ENCODE measurements around the gene SLC5A3.

Gene SLC5A3

DNA sequence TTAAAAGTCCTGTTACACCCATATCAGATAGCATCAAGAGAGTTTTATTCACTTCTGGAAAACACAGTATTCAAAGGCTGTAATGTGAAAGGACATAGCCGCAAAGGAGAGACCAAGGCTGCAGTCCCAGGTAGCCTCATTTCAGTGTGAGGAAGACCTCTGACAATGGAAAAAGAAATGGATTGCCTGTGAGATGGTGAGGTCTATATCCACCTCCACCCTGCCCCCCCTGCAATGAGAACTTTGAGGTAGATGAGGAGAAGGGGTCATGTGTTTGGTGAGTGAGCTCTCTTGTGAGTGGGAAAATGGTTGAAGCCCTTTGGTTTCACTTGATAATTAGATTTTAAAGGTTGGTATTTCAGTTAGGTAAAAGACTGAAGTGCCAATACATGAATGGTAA, 3.5 kb downstream of the SLC5A3 start:
- no peak for TF ChIP-seq ZNF274 (IDR thresholded peaks at IDR 0.05; ENCODE audit: low read depth, low read length)
- H3K4me3 ChIP-seq (ENCODE audit: low read length): no peak overlapping the region; the same call in none of the 2 replicates

DNA sequence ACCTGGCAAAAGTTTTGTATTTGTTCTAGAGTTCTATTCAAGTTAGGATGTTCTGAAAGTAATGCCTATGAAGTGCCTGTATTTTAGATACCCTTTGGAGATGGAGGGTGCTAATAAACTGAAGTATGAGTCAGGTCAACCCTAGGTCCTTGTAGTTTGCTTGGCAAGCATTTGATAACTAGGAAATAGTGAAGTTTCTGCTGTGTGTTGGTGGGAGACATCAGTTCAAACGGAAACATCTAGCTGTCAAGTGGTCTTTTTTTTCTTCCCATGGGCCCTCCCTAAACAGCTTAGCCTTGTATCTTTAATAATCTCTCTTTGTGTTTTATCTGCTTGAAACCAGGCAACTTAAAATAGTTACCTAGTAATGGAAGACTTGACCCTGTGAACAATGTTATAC, 4.5 kb downstream of the SLC5A3 start:
- no peak overlapping the region for H3K4me3 ChIP-seq (ENCODE audit: low read length)
- TF ChIP-seq ZNF274 (IDR thresholded peaks at IDR 0.05; ENCODE audit: low read depth, low read length): no peak

DNA sequence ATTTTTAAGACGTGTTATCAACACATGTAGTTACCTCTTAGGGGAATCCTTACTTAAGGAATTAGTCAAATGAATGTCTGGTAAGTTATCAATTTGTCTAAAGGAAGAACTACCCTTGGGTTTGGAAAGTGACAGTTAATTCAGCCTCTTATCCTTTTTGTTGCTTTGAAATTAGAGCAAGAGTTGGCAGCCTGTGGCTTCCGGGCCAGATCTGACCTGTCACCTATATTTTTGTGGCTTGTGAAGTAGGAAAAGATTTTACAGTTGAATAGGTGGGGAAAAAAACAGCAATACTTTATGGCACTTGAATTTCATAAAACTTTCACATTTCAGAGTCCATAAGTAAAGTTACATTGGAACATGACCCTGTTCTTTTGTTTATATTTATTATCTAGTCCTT, 5.5 kb downstream of the SLC5A3 start:
- no peak overlapping the region for H3K4me3 ChIP-seq (ENCODE audit: low read length)

DNA sequence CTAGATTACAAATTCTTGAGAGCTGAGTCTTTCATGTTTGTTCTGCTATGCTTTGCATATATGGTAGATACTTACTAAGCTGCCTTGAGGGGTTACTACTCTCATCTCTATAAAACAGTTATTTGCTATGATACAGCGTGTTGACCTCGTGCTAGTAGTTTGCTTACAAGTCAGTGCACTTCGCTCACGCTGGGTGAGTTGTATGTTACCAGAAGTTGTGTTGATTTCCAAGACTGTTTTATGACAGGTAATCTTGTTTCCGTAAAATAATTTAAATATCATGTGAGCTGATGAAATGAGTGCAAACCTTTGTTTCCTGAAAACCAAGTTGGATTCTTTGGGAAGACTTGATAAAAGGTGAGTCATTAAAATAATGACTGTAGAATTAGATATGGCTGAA, 7.3 kb downstream of the SLC5A3 start:
- no peak for TF ChIP-seq ZNF274 (IDR thresholded peaks at IDR 0.05; ENCODE audit: low read depth, low read length)

More for the DNA sequence above, 5.5 kb downstream of the SLC5A3 start:
- TF ChIP-seq ZNF274 (IDR thresholded peaks at IDR 0.05; ENCODE audit: low read depth, low read length): no peak

DNA sequence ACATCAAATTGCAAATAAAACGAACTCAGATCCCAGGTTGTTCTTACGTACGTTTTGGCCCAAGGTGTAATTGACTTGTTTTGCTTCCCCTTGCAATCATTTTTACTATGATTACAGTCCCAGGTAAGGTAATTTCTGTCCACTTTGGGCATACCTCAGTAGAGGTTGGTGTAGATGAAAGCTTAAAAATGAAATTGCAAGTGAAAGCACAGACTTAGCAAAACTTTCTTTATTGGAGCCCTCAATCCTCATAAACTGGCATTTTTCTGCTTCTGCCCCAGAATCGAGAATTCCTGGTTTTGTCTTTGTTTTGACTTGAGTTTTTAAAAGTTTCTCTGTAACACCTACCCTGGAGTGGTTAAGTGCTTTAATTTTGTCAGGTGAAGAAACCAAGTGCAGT, 9.4 kb downstream of the SLC5A3 start:
- no peak for TF ChIP-seq ZNF274 (IDR thresholded peaks at IDR 0.05; ENCODE audit: low read depth, low read length)
- no peak overlapping the region for H3K4me3 ChIP-seq (ENCODE audit: low read length)

More for the DNA sequence above, 7.3 kb downstream of the SLC5A3 start:
- H3K4me3 ChIP-seq (ENCODE audit: low read length): no peak overlapping the region

DNA sequence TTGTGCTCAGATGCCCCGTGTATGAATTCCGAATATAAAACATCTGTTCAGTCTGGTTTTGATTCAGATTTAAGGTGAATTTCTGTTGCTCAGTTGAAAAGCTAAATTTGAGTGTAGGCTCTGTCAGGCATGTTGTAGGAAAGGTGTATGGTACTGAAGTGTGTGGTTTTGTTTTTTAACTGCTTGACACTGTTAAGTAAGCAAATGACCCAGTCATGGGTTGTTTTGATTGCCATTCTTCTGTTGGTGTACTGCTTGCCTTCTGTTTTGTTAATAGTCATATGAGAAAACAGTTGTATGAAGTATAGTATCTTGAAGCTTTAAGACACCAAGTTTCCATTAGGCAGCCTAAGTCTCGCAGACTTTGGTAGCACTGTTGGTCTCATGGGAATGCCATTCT, 10.0 kb downstream of the SLC5A3 start:
- no peak overlapping the region for H3K4me3 ChIP-seq (ENCODE audit: low read length)
- TF ChIP-seq ZNF274 (IDR thresholded peaks at IDR 0.05; ENCODE audit: low read depth, low read length): no peak

DNA sequence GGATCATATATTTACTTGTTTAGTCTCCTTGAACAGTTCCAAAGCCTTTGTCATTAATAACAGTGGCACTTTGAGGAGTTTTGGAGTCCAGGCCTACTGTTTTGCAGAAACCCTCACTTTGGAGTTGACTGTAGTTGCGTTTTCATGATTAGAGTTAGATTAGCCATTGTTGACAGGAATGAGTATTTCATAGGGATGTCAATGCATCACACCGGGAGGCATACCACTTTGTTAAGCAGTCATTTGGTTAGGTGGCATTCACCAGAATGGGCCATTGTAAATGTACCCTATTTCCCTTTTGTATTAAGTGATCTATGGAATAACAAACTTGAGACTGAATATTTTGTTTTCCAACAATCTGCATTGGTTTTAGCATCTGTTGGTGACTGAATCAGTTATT, 11.8 kb downstream of the SLC5A3 start:
- no peak overlapping the region for H3K4me3 ChIP-seq (ENCODE audit: low read length)
- no peak for TF ChIP-seq ZNF274 (IDR thresholded peaks at IDR 0.05; ENCODE audit: low read depth, low read length)

DNA sequence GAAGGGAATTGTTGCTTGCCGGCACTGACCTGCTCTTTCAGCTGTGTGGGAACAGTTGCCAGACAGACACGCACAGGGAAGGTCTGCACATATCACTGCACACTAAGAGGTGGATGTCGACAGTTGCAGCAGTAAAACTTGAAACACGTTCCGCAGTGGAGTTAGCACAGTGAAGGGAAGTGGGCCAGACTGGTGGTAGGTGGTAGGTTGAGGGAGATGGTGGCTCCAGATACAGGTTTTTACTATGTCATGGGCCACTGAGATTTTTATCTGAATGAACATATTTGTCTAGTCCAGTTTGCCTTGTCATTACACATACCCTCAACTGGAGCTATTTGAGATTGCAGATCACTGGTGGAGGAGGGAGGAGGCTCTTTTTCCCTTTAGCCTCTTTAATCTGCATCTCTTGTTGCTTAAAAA, 13.5 kb downstream of the SLC5A3 start:
- no peak for TF ChIP-seq ZNF274 (IDR thresholded peaks at IDR 0.05; ENCODE audit: low read depth, low read length)
- H3K4me3 ChIP-seq (ENCODE audit: low read length): no peak overlapping the region

DNA sequence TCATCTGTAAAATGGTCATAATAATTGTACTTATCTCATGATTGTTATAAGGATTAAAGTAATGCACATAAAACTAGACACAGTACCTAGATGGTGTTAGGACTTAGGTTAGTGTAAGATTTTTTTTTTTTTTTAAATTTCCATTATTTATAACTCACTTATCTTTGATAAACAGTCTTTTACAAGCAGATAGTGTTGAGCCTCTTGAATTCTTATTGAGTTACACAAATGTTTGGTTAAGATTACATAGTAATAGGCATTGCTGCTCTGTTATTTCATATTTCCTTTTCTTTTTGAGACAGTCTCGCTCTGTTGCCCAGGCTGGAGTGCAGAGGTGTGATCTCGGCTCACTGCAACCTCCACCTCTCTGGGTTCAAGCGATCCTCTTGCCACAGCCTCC, 15.4 kb downstream of the SLC5A3 start:
- no peak overlapping the region for H3K4me3 ChIP-seq (ENCODE audit: low read length)
- no peak for TF ChIP-seq ZNF274 (IDR thresholded peaks at IDR 0.05; ENCODE audit: low read depth, low read length)

DNA sequence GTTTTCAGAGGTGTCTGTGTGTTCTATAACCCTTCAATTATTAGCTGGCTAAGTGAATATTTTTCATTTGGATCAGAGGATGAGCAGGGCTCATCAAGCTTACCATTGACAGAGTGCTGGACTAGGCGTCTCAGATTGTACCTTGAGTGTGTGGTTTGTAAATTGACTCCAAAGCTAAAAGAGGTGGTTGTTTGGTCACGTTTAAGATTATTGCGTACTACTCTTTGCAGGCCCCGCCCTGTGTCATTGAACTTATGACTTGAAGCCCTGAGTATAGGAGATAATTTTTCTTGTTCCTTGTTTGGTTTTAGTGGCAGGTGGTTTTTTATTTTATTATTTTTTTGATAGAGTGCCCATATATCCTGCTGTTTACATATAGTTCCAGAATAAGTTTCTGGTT, 17.7 kb downstream of the SLC5A3 start:
- TF ChIP-seq ZNF274 (IDR thresholded peaks at IDR 0.05; ENCODE audit: low read depth, low read length): no peak

DNA sequence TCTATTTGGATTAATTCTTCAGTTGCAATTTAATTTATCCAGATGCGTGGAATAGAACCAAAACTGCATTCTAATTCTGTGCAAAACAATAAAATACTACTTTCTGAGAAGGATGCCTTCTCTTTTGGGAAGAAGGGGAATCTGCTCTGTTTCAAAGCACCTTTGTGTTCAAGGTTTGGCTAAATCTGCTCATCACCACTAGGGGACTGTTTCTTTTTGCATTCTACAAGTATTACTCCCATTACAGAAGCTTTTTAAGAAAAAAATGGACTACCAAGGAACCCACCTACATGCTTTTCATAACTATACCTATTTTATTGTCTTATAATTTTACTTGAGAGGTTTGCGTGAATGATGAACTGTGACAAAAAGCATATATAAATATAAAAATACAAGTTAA, 18.2 kb downstream of the SLC5A3 start:
- no peak for TF ChIP-seq ZNF274 (IDR thresholded peaks at IDR 0.05; ENCODE audit: low read depth, low read length)
- no peak overlapping the region for H3K4me3 ChIP-seq (ENCODE audit: low read length)

More for the DNA sequence above, 17.7 kb downstream of the SLC5A3 start:
- H3K4me3 ChIP-seq (ENCODE audit: low read length): no peak overlapping the region

DNA sequence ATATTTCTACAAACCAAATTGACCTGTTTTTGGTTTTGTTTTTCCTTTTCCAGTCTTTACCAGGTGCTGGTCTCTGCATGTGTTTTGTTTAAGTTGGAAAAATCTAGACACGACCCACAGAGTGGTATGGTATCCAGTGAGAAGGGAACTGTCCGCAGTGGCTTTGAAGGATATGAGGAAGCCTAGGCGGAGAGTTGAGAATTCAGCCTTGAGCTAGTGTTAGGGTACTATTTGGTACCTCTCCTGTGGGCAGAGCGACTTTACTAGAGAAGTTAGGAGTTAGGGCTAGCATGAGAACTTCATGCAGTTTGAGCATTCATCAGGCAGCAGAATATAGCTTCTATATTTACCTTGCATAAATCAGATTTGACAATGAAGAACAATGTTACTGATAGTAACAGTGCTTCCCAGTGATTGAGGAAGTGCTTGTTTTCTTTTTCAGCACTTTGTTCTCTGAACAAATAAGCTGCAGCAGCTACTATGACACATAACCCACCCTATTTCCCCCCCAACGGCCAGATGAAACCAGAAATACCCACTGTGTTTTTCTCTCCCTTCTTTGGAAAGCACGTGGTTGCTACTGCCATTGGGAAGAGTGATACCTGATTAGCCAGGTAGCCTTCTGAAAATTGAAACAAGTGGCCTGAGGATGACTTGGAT, 19.0 kb downstream of the SLC5A3 start:
- no peak for TF ChIP-seq ZNF274 (IDR thresholded peaks at IDR 0.05; ENCODE audit: low read depth, low read length)
- H3K4me3 ChIP-seq (ENCODE audit: low read length): no peak overlapping the region

DNA sequence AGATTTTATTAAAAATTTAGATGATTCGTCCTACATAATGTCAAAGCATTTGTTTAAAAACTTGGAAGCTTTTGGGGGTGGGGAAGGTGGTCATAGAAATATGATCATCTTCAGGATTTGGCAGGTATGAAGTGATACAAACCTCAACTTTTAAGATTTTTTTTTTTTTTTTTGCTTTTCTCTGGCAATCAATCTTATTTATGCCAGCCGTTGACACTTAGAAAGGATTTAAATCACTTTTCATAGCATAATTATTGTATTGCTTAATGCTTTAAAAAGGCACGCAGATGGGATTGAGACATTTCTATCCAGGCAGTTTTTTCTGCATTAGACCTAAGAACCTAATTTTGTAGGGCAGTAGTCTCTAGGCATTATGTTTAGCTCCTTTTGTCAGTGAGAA, 19.7 kb downstream of the SLC5A3 start:
- no peak overlapping the region for H3K4me3 ChIP-seq (ENCODE audit: low read length)

DNA sequence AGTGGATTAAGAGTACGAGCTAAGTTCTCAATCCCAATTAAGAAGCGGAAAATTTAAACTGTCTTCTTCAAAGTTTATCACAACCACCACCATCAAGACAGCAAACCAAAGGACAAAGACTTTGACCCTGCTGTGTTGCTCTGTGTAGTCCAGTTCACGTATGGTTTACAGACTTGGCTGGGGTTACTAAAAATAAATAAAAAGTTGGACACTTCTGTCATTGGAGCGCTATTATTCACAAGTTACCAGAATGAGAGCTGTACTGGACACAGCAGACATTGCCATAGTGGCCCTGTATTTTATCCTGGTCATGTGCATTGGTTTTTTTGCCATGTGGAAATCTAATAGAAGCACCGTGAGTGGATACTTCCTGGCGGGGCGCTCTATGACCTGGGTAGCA, 21.6 kb downstream of the SLC5A3 start:
- no peak overlapping the region for H3K4me3 ChIP-seq (ENCODE audit: low read length)
- TF ChIP-seq ZNF274 (IDR thresholded peaks at IDR 0.05; ENCODE audit: low read depth, low read length): no peak

More for the DNA sequence above, 19.7 kb downstream of the SLC5A3 start:
- TF ChIP-seq ZNF274 (IDR thresholded peaks at IDR 0.05; ENCODE audit: low read depth, low read length): no peak

DNA sequence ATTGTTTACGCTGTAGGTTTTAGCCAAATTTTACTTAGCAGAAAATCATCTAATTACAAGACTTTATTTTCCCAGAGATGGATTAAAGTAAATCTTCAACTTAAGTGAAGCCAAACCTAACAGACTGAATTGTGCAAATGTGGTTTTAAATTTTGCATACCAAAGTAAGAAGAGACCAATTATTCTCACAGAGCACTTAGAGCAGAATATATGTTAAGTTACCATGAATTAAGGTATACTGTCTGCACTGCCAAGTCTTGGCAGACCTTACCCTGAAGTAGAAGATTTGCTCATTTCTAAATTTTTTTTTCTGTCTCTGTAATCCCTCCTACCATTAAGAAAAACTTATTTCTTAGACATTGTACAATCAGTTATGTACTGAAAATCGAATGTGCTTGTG, 24.1 kb downstream of the SLC5A3 start:
- TF ChIP-seq ZNF274 (IDR thresholded peaks at IDR 0.05; ENCODE audit: low read depth, low read length): no peak
- H3K4me3 ChIP-seq (ENCODE audit: low read length): no peak overlapping the region

DNA sequence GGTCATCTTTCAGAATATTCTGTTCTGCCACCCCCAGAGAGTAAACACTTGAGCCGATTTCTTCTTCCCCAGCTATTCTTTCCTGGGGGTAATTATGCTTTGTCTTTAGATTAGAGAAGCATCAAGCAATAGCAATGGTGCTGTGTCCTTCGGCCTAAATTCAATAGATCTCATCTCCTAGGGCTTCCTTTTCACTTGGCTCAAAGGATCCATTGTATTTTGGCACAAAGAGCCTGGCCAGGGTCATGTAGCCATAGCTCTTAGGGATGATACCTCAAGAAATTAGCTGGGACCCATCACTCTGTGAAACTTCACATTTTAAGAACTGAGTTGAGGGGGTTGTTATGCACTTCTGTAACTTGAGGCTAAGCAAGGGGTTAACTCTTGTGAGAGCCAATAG, 27.0 kb downstream of the SLC5A3 start:
- H3K4me3 ChIP-seq (ENCODE audit: low read length): no peak overlapping the region
- TF ChIP-seq ZNF274 (IDR thresholded peaks at IDR 0.05; ENCODE audit: low read depth, low read length): no peak

Measured in GM08714 (cell line).